Measurements from ENCODE around the gene MEIS1. TPM values are rescaled to one million over a fixed set of nuclear protein-coding genes. Genes with fewer than 3 reads are reported as not detected.

Gene MEIS1
- total RNA-seq, 1 experiment from 2014 or later: 89.4 TPM

GRCh38 chr2:66462501-66462825 lies 27.5 kb downstream of the MEIS1 start:
- no peaks in the 10 kb centered on the region for H3K27me3 ChIP-seq (replicated peaks; ENCODE audit: insufficient read depth, low read depth, low read length, poor library complexity)
- H3K36me3 ChIP-seq (ENCODE audit: insufficient read depth, low read length, poor library complexity, severe bottlenecking): peaks cover 69% of the 10 kb centered on the region
- H3K9me3 ChIP-seq (ENCODE audit: low read depth, low read length, poor library complexity, severe bottlenecking): no peaks in the 10 kb centered on the region
- ChIA-PET CTCF (interaction anchor here (1.5 kb wide), 1 partner anchor 29 kb away, joined by 3 read pairs; no protein-coding TSS in a partner anchor), POLR2A (ENCODE audit: low non-redundant PET) (no interaction called here)
- DNase-seq (ENCODE audit: low spot score): no peak
- TF ChIP-seq EZH2 (IDR thresholded peaks at IDR 0.05; ENCODE audit: borderline replicate concordance, low read depth, low read length, poor library complexity, severe bottlenecking): no peak
- no peak for TF ChIP-seq CTCF (conservative IDR thresholded peaks at IDR 0.05; ENCODE audit: low read depth, low read length)
- intact Hi-C loops (cut with micrococcal nuclease; ENCODE audit: unreplicated experiment): no loop called here
- H3K27ac ChIP-seq (ENCODE audit: low read depth, low read length, poor library complexity, severe bottlenecking): peak overlapping the region; percentile 61
- H3K4me1 ChIP-seq (ENCODE audit: insufficient read depth, low read length, poor library complexity, severe bottlenecking): peaks cover 68% of the 10 kb centered on the region
- H3K4me3 ChIP-seq (ENCODE audit: low read depth, low read length, poor library complexity, severe bottlenecking): no peak overlapping the region
- BruUV-seq (replicated peaks): no TSS peak

GRCh38 chr2:66463206-66463755 lies 28.4 kb downstream of the MEIS1 start:
- DNase-seq (ENCODE audit: low spot score): peak; percentile 35
- peaks cover 66% of the 10 kb centered on the region for H3K4me1 ChIP-seq (ENCODE audit: insufficient read depth, low read length, poor library complexity, severe bottlenecking)
- peak overlapping the region; percentile 61 for H3K27ac ChIP-seq (ENCODE audit: low read depth, low read length, poor library complexity, severe bottlenecking)
- no peak for TF ChIP-seq EZH2 (IDR thresholded peaks at IDR 0.05; ENCODE audit: borderline replicate concordance, low read depth, low read length, poor library complexity, severe bottlenecking)
- no peak for TF ChIP-seq CTCF (conservative IDR thresholded peaks at IDR 0.05; ENCODE audit: low read depth, low read length)
- ChIA-PET CTCF (no interaction called here), POLR2A (ENCODE audit: low non-redundant PET) (no interaction called here)
- no peak overlapping the region for H3K4me3 ChIP-seq (ENCODE audit: low read depth, low read length, poor library complexity, severe bottlenecking)
- H3K9me3 ChIP-seq (ENCODE audit: low read depth, low read length, poor library complexity, severe bottlenecking): no peaks in the 10 kb centered on the region
- H3K36me3 ChIP-seq (ENCODE audit: insufficient read depth, low read length, poor library complexity, severe bottlenecking): peaks cover 68% of the 10 kb centered on the region
- intact Hi-C loops (cut with micrococcal nuclease; ENCODE audit: unreplicated experiment): no loop called here
- H3K27me3 ChIP-seq (replicated peaks; ENCODE audit: insufficient read depth, low read depth, low read length, poor library complexity): no peaks in the 10 kb centered on the region
- BruUV-seq (replicated peaks): no TSS peak

- Histone ChIP-seq H3K27me3 (replicated peaks; ENCODE audit: insufficient read depth, low read depth, low read length, poor library complexity) (no peaks in the 10 kb centered on the region), H3K4me3 (ENCODE audit: low read depth, low read length, poor library complexity, severe bottlenecking) (no peak overlapping the region), H3K9me3 (ENCODE audit: low read depth, low read length, poor library complexity, severe bottlenecking) (no peaks in the 10 kb centered on the region), H3K4me1 (ENCODE audit: insufficient read depth, low read length, poor library complexity, severe bottlenecking) (peaks cover 68% of the 10 kb centered on the region), H3K36me3 (ENCODE audit: insufficient read depth, low read length, poor library complexity, severe bottlenecking) (peaks cover 77% of the 10 kb centered on the region), H3K27ac (ENCODE audit: low read depth, low read length, poor library complexity, severe bottlenecking) (no peak overlapping the region)
- BruUV-seq (replicated peaks): no TSS peak
- ChIA-PET POLR2A (ENCODE audit: low non-redundant PET) (interaction anchor here (0.6 kb wide), 1 partner anchor 1180 kb away, joined by 4 read pairs; no protein-coding TSS in a partner anchor), CTCF (no interaction called here)
- intact Hi-C loops (cut with micrococcal nuclease; ENCODE audit: unreplicated experiment): no loop called here
- no peak for DNase-seq (ENCODE audit: low spot score)
- no peak for TF ChIP-seq CTCF (conservative IDR thresholded peaks at IDR 0.05; ENCODE audit: low read depth, low read length)
- TF ChIP-seq EZH2 (IDR thresholded peaks at IDR 0.05; ENCODE audit: borderline replicate concordance, low read depth, low read length, poor library complexity, severe bottlenecking): no peak
Measured at GRCh38 chr2:66464930-66465637, 30.2 kb downstream of the MEIS1 start.
